ENCODE measurements around the gene ZNF626. TPM values are rescaled to one million over a fixed set of nuclear protein-coding genes. Genes with fewer than 3 reads are reported as not detected.
"Not testable (repeated sequence)": the region's sequence is repeated elsewhere in the genome, so short reads cannot be mapped to it uniquely, and the experiment has no call there.

ZNF626 gene
- total and polyA plus RNA-seq, 9 donors: 11.2 to 18.1 (median 13.4) TPM

GRCh38 chr19:20640023-20640422, 21.3 kb downstream of the ZNF626 start:
- WGBS (ENCODE audit: insufficient coverage): no CpG with 5 or more reads among the region's 2 CpGs
- H3K36me3 ChIP-seq (ENCODE audit: control insufficient read depth, insufficient read depth, low read length): peaks cover 41% of the 10 kb centered on the region
- no peaks in the 10 kb centered on the region for H3K27me3 ChIP-seq (ENCODE audit: control insufficient read depth, insufficient read depth, low read length)
- no peak overlapping the region for H3K27ac ChIP-seq (ENCODE audit: low read length)
- H3K9me3 ChIP-seq (replicated peaks; ENCODE audit: control insufficient read depth, low read depth, low read length): peaks cover 47% of the 10 kb centered on the region
- H3K4me1 ChIP-seq (ENCODE audit: control insufficient read depth, insufficient read depth, low read length): no peaks in the 10 kb centered on the region
- H3K4me3 ChIP-seq (ENCODE audit: low read length): no peak overlapping the region
- no peak for DNase-seq

GRCh38 chr19:20624560-20624959, 36.8 kb downstream of the ZNF626 start:
- not testable (repeated sequence) for H3K4me1 ChIP-seq (ENCODE audit: control insufficient read depth, insufficient read depth, low read length); H3K27ac ChIP-seq (ENCODE audit: low read length); H3K36me3 ChIP-seq (ENCODE audit: control insufficient read depth, insufficient read depth, low read length); H3K4me3 ChIP-seq (ENCODE audit: low read length); H3K27me3 ChIP-seq (ENCODE audit: control insufficient read depth, insufficient read depth, low read length); DNase-seq
- no CpG with 5 or more reads among the region's 2 CpGs for WGBS (ENCODE audit: insufficient coverage)
- H3K9me3 ChIP-seq (replicated peaks; ENCODE audit: control insufficient read depth, low read depth, low read length): peaks cover 37% of the 10 kb centered on the region

- H3K9me3 ChIP-seq (replicated peaks; ENCODE audit: control insufficient read depth, low read depth, low read length): peaks cover 29% of the 10 kb centered on the region
- no peaks in the 10 kb centered on the region for H3K36me3 ChIP-seq (ENCODE audit: control insufficient read depth, insufficient read depth, low read length)
- no peak for DNase-seq
- H3K27ac ChIP-seq (ENCODE audit: low read length): no peak overlapping the region
- no CpG with 5 or more reads among the region's 2 CpGs for WGBS (ENCODE audit: insufficient coverage)
- H3K4me3 ChIP-seq (ENCODE audit: low read length): no peak overlapping the region
- no peaks in the 10 kb centered on the region for H3K4me1 ChIP-seq (ENCODE audit: control insufficient read depth, insufficient read depth, low read length)
- H3K27me3 ChIP-seq (ENCODE audit: control insufficient read depth, insufficient read depth, low read length): no peaks in the 10 kb centered on the region
These were observed 45.3 kb downstream of the ZNF626 start for GRCh38 chr19:20616071-20616470.

- H3K4me1 ChIP-seq (ENCODE audit: control insufficient read depth, insufficient read depth, low read length); H3K27me3 ChIP-seq (ENCODE audit: control insufficient read depth, insufficient read depth, low read length); H3K36me3 ChIP-seq (ENCODE audit: control insufficient read depth, insufficient read depth, low read length); H3K4me3 ChIP-seq (ENCODE audit: low read length); H3K27ac ChIP-seq (ENCODE audit: low read length); DNase-seq: not testable (repeated sequence)
- peaks cover 27% of the 10 kb centered on the region for H3K9me3 ChIP-seq (replicated peaks; ENCODE audit: control insufficient read depth, low read depth, low read length)
- 85% methylated on average over 3 of the region's 4 CpGs for WGBS (ENCODE audit: insufficient coverage)
These were observed 46.4 kb downstream of the ZNF626 start for GRCh38 chr19:20614971-20615370.

- 83% methylated on average over 1 of the region's 5 CpGs for WGBS (ENCODE audit: insufficient coverage)
- Histone ChIP-seq H3K27ac (ENCODE audit: low read length) (no peak overlapping the region), H3K4me3 (ENCODE audit: low read length) (no peak overlapping the region), H3K4me1 (ENCODE audit: control insufficient read depth, insufficient read depth, low read length) (no peaks in the 10 kb centered on the region), H3K27me3 (ENCODE audit: control insufficient read depth, insufficient read depth, low read length) (no peaks in the 10 kb centered on the region), H3K9me3 (replicated peaks; ENCODE audit: control insufficient read depth, low read depth, low read length) (peaks cover 32% of the 10 kb centered on the region), H3K36me3 (ENCODE audit: control insufficient read depth, insufficient read depth, low read length) (no peaks in the 10 kb centered on the region)
- no peak for DNase-seq
These were observed 48.6 kb downstream of the ZNF626 start for GRCh38 chr19:20612711-20613316.

GRCh38 chr19:20611866-20612265, 49.5 kb downstream of the ZNF626 start:
- H3K9me3 ChIP-seq (replicated peaks; ENCODE audit: control insufficient read depth, low read depth, low read length): peaks cover 26% of the 10 kb centered on the region
- 85% methylated on average over 5 of the region's 6 CpGs for WGBS (ENCODE audit: insufficient coverage)
- no peaks in the 10 kb centered on the region for H3K36me3 ChIP-seq (ENCODE audit: control insufficient read depth, insufficient read depth, low read length)
- no peaks in the 10 kb centered on the region for H3K27me3 ChIP-seq (ENCODE audit: control insufficient read depth, insufficient read depth, low read length)
- no peak overlapping the region for H3K4me3 ChIP-seq (ENCODE audit: low read length)
- no peaks in the 10 kb centered on the region for H3K4me1 ChIP-seq (ENCODE audit: control insufficient read depth, insufficient read depth, low read length)
- H3K27ac ChIP-seq (ENCODE audit: low read length): no peak overlapping the region
- no peak for DNase-seq

GRCh38 chr19:20607943-20608342, 53.4 kb downstream of the ZNF626 start:
- no peaks in the 10 kb centered on the region for H3K27me3 ChIP-seq (ENCODE audit: control insufficient read depth, insufficient read depth, low read length)
- H3K27ac ChIP-seq (ENCODE audit: low read length): no peak overlapping the region
- no CpG with 5 or more reads among the region's 1 CpG for WGBS (ENCODE audit: insufficient coverage)
- H3K4me1 ChIP-seq (ENCODE audit: control insufficient read depth, insufficient read depth, low read length): no peaks in the 10 kb centered on the region
- peaks cover 21% of the 10 kb centered on the region for H3K9me3 ChIP-seq (replicated peaks; ENCODE audit: control insufficient read depth, low read depth, low read length)
- no peak overlapping the region for H3K4me3 ChIP-seq (ENCODE audit: low read length)
- H3K36me3 ChIP-seq (ENCODE audit: control insufficient read depth, insufficient read depth, low read length): no peaks in the 10 kb centered on the region
- no peak for DNase-seq

Other genes with a start within 250 kb of the ZNF626 start
- gene ZNF737, start 95.8 kb downstream of the ZNF626 start, total RNA-seq: 14.1 TPM
- 10 to 100 TPM in 5 of 8 donors, 1 to 10 TPM in 3; 5.0 to 13.4 (median 10.6) TPM for gene ZNF737, start 95.8 kb downstream of the ZNF626 start, polyA plus RNA-seq (ENCODE audit: insufficient read depth in 1 of 8, insufficient read length in 8 of 8, low replicate concordance in 1 of 8)
- 4.7 TPM for gene ZNF66, start 114.7 kb upstream of the ZNF626 start, total RNA-seq
- gene ZNF66, start 114.7 kb upstream of the ZNF626 start, polyA plus RNA-seq (ENCODE audit: insufficient read depth in 1 of 8, insufficient read length in 8 of 8, low replicate concordance in 1 of 8): 1 to 10 TPM; 1.1 to 2.1 (median 1.6) TPM